IMR-90 (cell line): ENCODE data around the gene CFAP69. TPM values are rescaled to one million over a fixed set of nuclear protein-coding genes. Genes with fewer than 3 reads are reported as not detected.

Experiments used
- ATAC-seq: fragments of 200-7000 bp; cut with Tn5 transposase; 2 replicates; pipeline ENCODE4 v1.9.1; 2020; ENCODE audit warnings: low read depth, mild to moderate bottlenecking, moderate library complexity
- BruUV-seq: library from RNA; stranded (reverse); fragments of 400-500 nt; replicated peaks from 2 replicates; lab custom pipeline; 2021; lab: Mats Ljungman, UMichigan
- CTCF ChIA-PET: fragments of 300-600 bp; formaldehyde crosslinking; extraction: SDS; loops from one replicate; lab custom pipeline; 2021; ENCODE audit warnings: antibody characterized with exemption; lab: Yijun Ruan, JAX
- POLR2A ChIA-PET: fragments of 300-600 bp; sonication (Branson Sonifier 250); formaldehyde crosslinking; loops from one replicate; lab custom pipeline; 2022; ENCODE audit warnings: antibody characterized with exemption; ENCODE audit not compliant: unreplicated experiment; lab: Charles Lee
- DNase-seq: peaks from one replicate; pipeline ENCODE4 v3.0.0; 2013
- H2AFZ ChIP-seq: replicated peaks from 2 replicates; pipeline ENCODE3; 2013; ENCODE audit warnings: low read length, mild to moderate bottlenecking; ENCODE audit not compliant: poor library complexity
- H2AK5ac ChIP-seq: 2 replicates; pipeline ENCODE4 v1.6.1; 2013; ENCODE audit warnings: low read depth, low read length, inconsistent platforms
- H2AK9ac ChIP-seq: replicated peaks from 2 replicates; pipeline ENCODE3; 2013; ENCODE audit warnings: mild to moderate bottlenecking, low read depth, low read length, moderate library complexity; ENCODE audit not compliant: poor library complexity
- H2BK120ac ChIP-seq: 2 replicates; pipeline ENCODE4 v1.6.1; 2013; ENCODE audit warnings: low read depth, low read length, inconsistent platforms
- H2BK15ac ChIP-seq: 3 replicates; pipeline ENCODE4 v1.6.1; 2013; ENCODE audit warnings: low read depth, low read length, inconsistent platforms
- H2BK20ac ChIP-seq: 2 replicates; pipeline ENCODE4 v1.6.1; 2013; ENCODE audit warnings: low read depth, mild to moderate bottlenecking, inconsistent platforms, low read length, moderate library complexity
- H2BK5ac ChIP-seq: 2 replicates; pipeline ENCODE4 v1.6.1; 2013; ENCODE audit warnings: mild to moderate bottlenecking, low read depth, low read length, inconsistent platforms; ENCODE audit not compliant: poor library complexity, severe bottlenecking
- H3K14ac ChIP-seq: replicated peaks from 2 replicates; pipeline ENCODE4 v1.6.1; 2013; ENCODE audit warnings: low read depth, low read length, inconsistent platforms
- H3K18ac ChIP-seq: 2 replicates; pipeline ENCODE4 v1.6.1; 2013; ENCODE audit warnings: low read depth, low read length, control low read depth
- H3K23ac ChIP-seq: 2 replicates; pipeline ENCODE4 v1.6.1; 2013; ENCODE audit warnings: low read depth, low read length, inconsistent platforms
- H3K27ac ChIP-seq: 2 replicates; pipeline ENCODE4 v1.5.1; 2013; ENCODE audit warnings: mild to moderate bottlenecking, control low read depth, low read length; ENCODE audit not compliant: insufficient read depth
- H3K27me3 ChIP-seq: 2 replicates; pipeline ENCODE4 v1.6.1; 2013; ENCODE audit warnings: low read length; ENCODE audit not compliant: control insufficient read depth, insufficient read depth
- H3K36me3 ChIP-seq: 2 replicates; pipeline ENCODE4 v1.6.1; 2013; ENCODE audit warnings: low read length, mixed read lengths; ENCODE audit not compliant: control insufficient read depth, insufficient read depth
- H3K4ac ChIP-seq: 2 replicates; pipeline ENCODE4 v1.6.1; 2013; ENCODE audit warnings: low read depth, low read length, inconsistent platforms
- H3K4me1 ChIP-seq: 2 replicates; pipeline ENCODE4 v1.6.1; 2013; ENCODE audit warnings: low read length, mixed read lengths; ENCODE audit not compliant: control insufficient read depth, insufficient read depth
- H3K4me2 ChIP-seq: 2 replicates; pipeline ENCODE4 v1.6.1; 2013; ENCODE audit warnings: low read depth, mild to moderate bottlenecking, control low read depth, low read length, moderate library complexity
- H3K4me3 ChIP-seq: 2 replicates; pipeline ENCODE4 v1.5.1; 2013; ENCODE audit warnings: low read depth, mild to moderate bottlenecking, control low read depth, low read length, moderate library complexity; ENCODE audit not compliant: insufficient read depth
- H3K56ac ChIP-seq: 2 replicates; pipeline ENCODE4 v1.6.1; 2013; ENCODE audit warnings: low read length, inconsistent platforms; ENCODE audit not compliant: insufficient read depth; ENCODE audit errors: extremely low read depth
- H3K79me1 ChIP-seq, 2 experiments: 2 replicates each; pipeline ENCODE4 v1.6.1; 2013; ENCODE audit warnings: low read length in 2 of 2, inconsistent platforms in 1 of 2, low read depth in 1 of 2
- H3K9ac ChIP-seq: 2 replicates; pipeline ENCODE4 v1.6.1; 2013; ENCODE audit warnings: low read depth, low read length, control low read depth
- H3K9me1 ChIP-seq: 2 replicates; pipeline ENCODE4 v1.6.1; 2013; ENCODE audit warnings: low read length, inconsistent platforms; ENCODE audit not compliant: insufficient read depth
- H3K9me3 ChIP-seq: 2 replicates; pipeline ENCODE4 v1.6.1; 2013; ENCODE audit warnings: low read length; ENCODE audit not compliant: control insufficient read depth, insufficient read depth
- H4K20me1 ChIP-seq: 2 replicates; pipeline ENCODE4 v1.6.1; 2013; ENCODE audit warnings: low read length, inconsistent platforms; ENCODE audit not compliant: insufficient read depth
- H4K5ac ChIP-seq: 2 replicates; pipeline ENCODE4 v1.6.1; 2013; ENCODE audit warnings: mild to moderate bottlenecking, low read depth, low read length, control low read depth
- H4K8ac ChIP-seq, 2 experiments: 2 replicates each; pipeline ENCODE4 v1.6.1; 2013; ENCODE audit warnings: low read depth in 2 of 2, low read length in 2 of 2, control low read depth in 1 of 2, inconsistent platforms in 1 of 2
- H4K91ac ChIP-seq: 2 replicates; pipeline ENCODE4 v1.6.1; 2013; ENCODE audit warnings: low read depth, low read length, inconsistent platforms; ENCODE audit not compliant: insufficient read depth
- BHLHE40 ChIP-seq: fragments of 150-350 bp; IDR thresholded peaks from 2 replicates; pipeline ENCODE4 v1.6.1; 2016; ENCODE audit warnings: mild to moderate bottlenecking, low read depth, low read length
- CEBPB ChIP-seq: IDR thresholded peaks from 2 replicates; pipeline ENCODE4 v1.6.1; 2012; ENCODE audit warnings: low read depth, low read length, improper control_type of control experiment
- CHD1 ChIP-seq: IDR thresholded peaks from 2 replicates; pipeline ENCODE4 v1.6.1; 2012; ENCODE audit warnings: low read depth, low read length, improper control_type of control experiment
- CTCF ChIP-seq: conservative IDR thresholded peaks from 2 replicates; pipeline ENCODE4 v1.5.1; 2012; ENCODE audit warnings: mild to moderate bottlenecking, low read depth, low read length, improper control_type of control experiment
- ELK1 ChIP-seq: fragments of 150-350 bp; IDR thresholded peaks from 2 replicates; pipeline ENCODE4 v1.6.1; 2016; ENCODE audit warnings: low read depth, mild to moderate bottlenecking, low read length, moderate library complexity, borderline replicate concordance
- FOS ChIP-seq: fragments of 150-350 bp; IDR thresholded peaks from 2 replicates; pipeline ENCODE4 v1.6.1; 2016; ENCODE audit warnings: low read depth, low read length
- MAFK ChIP-seq: IDR thresholded peaks from 2 replicates; pipeline ENCODE4 v1.6.1; 2012; ENCODE audit warnings: low read depth, low read length, improper control_type of control experiment
- MAZ ChIP-seq: IDR thresholded peaks from 2 replicates; pipeline ENCODE4 v1.6.1; 2012; ENCODE audit warnings: low read depth, mild to moderate bottlenecking, low read length, improper control_type of control experiment, moderate library complexity, borderline replicate concordance
- MXI1 ChIP-seq: IDR thresholded peaks from 2 replicates; pipeline ENCODE4 v1.6.1; 2012; ENCODE audit warnings: low read depth, mild to moderate bottlenecking, low read length, moderate library complexity, borderline replicate concordance
- NFE2L2 ChIP-seq: fragments of 150-350 bp; IDR thresholded peaks from 2 replicates; pipeline ENCODE4 v1.6.1; 2016; ENCODE audit warnings: low read depth, mild to moderate bottlenecking, low read length
- POLR2A ChIP-seq: IDR thresholded peaks from 2 replicates; pipeline ENCODE4 v1.6.1; 2012; ENCODE audit warnings: mild to moderate bottlenecking, low read depth, low read length
- RAD21 ChIP-seq: IDR thresholded peaks from 2 replicates; pipeline ENCODE4 v1.6.1; 2012; ENCODE audit warnings: low read length, improper control_type of control experiment
- RCOR1 ChIP-seq: IDR thresholded peaks from 2 replicates; pipeline ENCODE4 v1.6.1; 2012; ENCODE audit warnings: mild to moderate bottlenecking, low read length, improper control_type of control experiment; ENCODE audit not compliant: insufficient replicate concordance
- RFX5 ChIP-seq: IDR thresholded peaks from 2 replicates; pipeline ENCODE4 v1.8.0; 2012; ENCODE audit warnings: low read depth, mild to moderate bottlenecking, low read length, moderate library complexity
- SMC3 ChIP-seq: fragments of 150-350 bp; IDR thresholded peaks from 2 replicates; pipeline ENCODE4 v1.6.1; 2016; ENCODE audit warnings: low read depth, mild to moderate bottlenecking, antibody characterized with exemption, low read length, moderate library complexity
- USF2 ChIP-seq: fragments of 150-350 bp; IDR thresholded peaks from 2 replicates; pipeline ENCODE4 v1.6.1; 2017; ENCODE audit warnings: mild to moderate bottlenecking, antibody characterized with exemption, low read length, low read depth
- WGBS, 2 experiments: methylation state at CpG; one replicate each; pipeline versions ENCODE4 v1.1.5 to v1.1.7; 2013; ENCODE audit warnings: missing lambda C conversion rate in 2 of 2; ENCODE audit not compliant: insufficient read length in 1 of 2; ENCODE audit errors: extremely low coverage in 2 of 2; 5-methylcytosine and 5-hydroxymethylcytosine counted together
- dilution Hi-C: fragments of 300-500 bp; cut with HindIII; formaldehyde crosslinking; loops from one replicate; pipeline ENCODE4 v1.14.3; 2018; ENCODE audit warnings: low sequenced_read_pairs; ENCODE audit not compliant: unreplicated experiment
- in situ Hi-C: fragments of 300-500 bp; cut with MboI; formaldehyde crosslinking; loops from 3 replicates; pipeline ENCODE4 v1.14.3; 2019; ENCODE audit warnings: low sequenced_read_pairs, inconsistent platforms, mixed read lengths
- intact Hi-C: fragments of 100-400 bp; cut with micrococcal nuclease; formaldehyde crosslinking; loops from 2 replicates; pipeline ENCODE4 v1.10.0; 2022
- polyA plus RNA-seq, 3 experiments: library from polyadenylated mRNA; depleted of rRNA; stranded (reverse); fragments of >200 nt; gene quantifications; 2 replicates each; pipeline ENCODE4 v1.2.3, GENCODE V29; 2012; ENCODE audit warnings: low replicate concordance in 1 of 3
- total RNA-seq: library from RNA; depleted of rRNA; stranded (reverse); fragments of >200 nt; gene quantifications from 2 replicates; pipeline ENCODE4 v1.2.3, GENCODE V29; 2012

Gene CFAP69
- total and polyA plus RNA-seq, 2 of the 4 experiments (the other 2 are of a cell fraction), result 0.72 to 0.86 TPM

GRCh38 chr7:90227259-90227658, 17.7 kb upstream of the CFAP69 start:
- POLR2A ChIA-PET, result no interaction called here
- Histone ChIP-seq H4K8ac (no peak overlapping the region), H3K4ac (no peak overlapping the region), H3K18ac (no peak overlapping the region), H3K4me3 (no peak overlapping the region), H3K27me3 (no peaks in the 10 kb centered on the region), H2BK20ac (no peak overlapping the region), H3K9me1 (no peaks in the 10 kb centered on the region), H2BK5ac (no peak overlapping the region), H4K91ac (no peak overlapping the region), H3K4me1 (no peaks in the 10 kb centered on the region), H3K79me1 (no peaks in the 10 kb centered on the region; a peak in 1 of 4 replicates), H3K4me2 (no peak overlapping the region), H2BK15ac (no peak overlapping the region), H2AFZ (no peak overlapping the region), H3K27ac (no peak overlapping the region), H2AK9ac (no peak overlapping the region), H3K23ac (no peak overlapping the region), H3K14ac (no peak overlapping the region), H3K56ac (no peak overlapping the region), H3K36me3 (no peaks in the 10 kb centered on the region), H2BK120ac (no peak overlapping the region), H4K20me1 (no peaks in the 10 kb centered on the region), H3K9me3 (no peaks in the 10 kb centered on the region), H2AK5ac (no peak overlapping the region), H4K5ac (no peak overlapping the region), H3K9ac (no peak overlapping the region)
- TF ChIP-seq NFE2L2 (no peak), MAZ (no peak), RAD21 (no peak), CHD1 (no peak), RFX5 (no peak), FOS (no peak), POLR2A (no peak), SMC3 (no peak), CEBPB (no peak), MXI1 (no peak), RCOR1 (no peak), CTCF (no peak), MAFK (no peak), USF2 (no peak), BHLHE40 (no peak), ELK1 (no peak)
- WGBS, 2 experiments, result no CpG with 5 or more reads among the region's 5 CpGs
- in situ Hi-C loops, result no loop called here
- ATAC-seq (no peak), DNase-seq (no peak)
- CTCF ChIA-PET, result interaction anchor here (1.7 kb wide), 1 partner anchor 16 kb away, joined by 5 read pairs; the partner anchor contains the start of gene STEAP2
- BruUV-seq, result no TSS peak
- intact Hi-C loops, result no loop called here
- dilution Hi-C loops, result no loop called here
